Fibroblast of lung (primary cell): ENCODE data around the gene KIF17. TPM values are rescaled to one million over a fixed set of nuclear protein-coding genes. Genes with fewer than 3 reads are reported as not detected.

Experiments used
- DNase-seq, 2 donors: peaks; one replicate each; pipeline versions ENCODE4 v3.0.0 to v3.0.0-alpha.2; 2010; ENCODE audit warnings: low read depth in 2 of 2
- H2AFZ ChIP-seq: 2 replicates; pipeline ENCODE4 v1.5.1; 2012; ENCODE audit warnings: low read length, control low read depth, inconsistent platforms
- H3K27ac ChIP-seq: 2 replicates; pipeline ENCODE4 v1.5.1; 2011; ENCODE audit warnings: low read length, control low read depth; ENCODE audit not compliant: insufficient read depth
- H3K27me3 ChIP-seq: 2 replicates; pipeline ENCODE4 v1.5.1; 2011; ENCODE audit warnings: mild to moderate bottlenecking, low read length; ENCODE audit not compliant: control insufficient read depth, insufficient read depth
- H3K36me3 ChIP-seq: 2 replicates; pipeline ENCODE4 v1.5.1; 2011; ENCODE audit warnings: low read length; ENCODE audit not compliant: control insufficient read depth, insufficient read depth
- H3K4me1 ChIP-seq: 2 replicates; pipeline ENCODE4 v1.5.1; 2011; ENCODE audit warnings: low read length; ENCODE audit not compliant: control insufficient read depth, insufficient read depth; ENCODE audit errors: extremely low read depth
- H3K4me2 ChIP-seq: 2 replicates; pipeline ENCODE4 v1.5.1; 2011; ENCODE audit warnings: low read length, control low read depth; ENCODE audit not compliant: insufficient read depth; ENCODE audit errors: extremely low read depth
- H3K4me3 ChIP-seq, 4 experiments: fragments of 200-600 bp in 1 of 4; sonication (generic) in 1 of 4; replicated peaks in 1 of 4; 2 replicates each; pipeline ENCODE4 v1.5.1; 2011 to 2016; ENCODE audit warnings: low read length in 4 of 4, low read depth in 3 of 4, mild to moderate bottlenecking in 3 of 4, control low read depth in 2 of 4, inconsistent platforms in 1 of 4, mixed read lengths in 1 of 4; ENCODE audit not compliant: insufficient read depth in 1 of 4; ENCODE audit errors: control extremely low read depth in 1 of 4
- H3K79me2 ChIP-seq: 2 replicates; pipeline ENCODE4 v1.5.1; 2012; ENCODE audit warnings: mild to moderate bottlenecking, low read length, inconsistent platforms; ENCODE audit not compliant: control insufficient read depth, insufficient read depth
- H3K9ac ChIP-seq: 2 replicates; pipeline ENCODE4 v1.5.1; 2011; ENCODE audit warnings: mild to moderate bottlenecking, low read length, control low read depth; ENCODE audit not compliant: insufficient read depth
- H3K9me3 ChIP-seq: 2 replicates; pipeline ENCODE4 v1.5.1; 2012; ENCODE audit warnings: low read depth, low read length; ENCODE audit not compliant: control insufficient read depth, insufficient read depth
- H4K20me1 ChIP-seq: 2 replicates; pipeline ENCODE4 v1.5.1; 2011; ENCODE audit warnings: low read length; ENCODE audit not compliant: control insufficient read depth, insufficient read depth; ENCODE audit errors: extremely low read depth
- CTCF ChIP-seq, 2 donors: IDR thresholded peaks in 1 of 2; conservative IDR thresholded peaks in 1 of 2; 1 replicate in 1 of 2; 2 replicates in 1 of 2; pipeline ENCODE4 v1.5.1; 2011 to 2012; ENCODE audit warnings: low read length in 2 of 2, control low read depth in 1 of 2, inconsistent platforms in 1 of 2, low read depth in 1 of 2, mild to moderate bottlenecking in 1 of 2
- EZH2 ChIP-seq: IDR thresholded peaks from 2 replicates; pipeline ENCODE4 v1.5.1; 2012; ENCODE audit warnings: low read length, control low read depth, mild to moderate bottlenecking; ENCODE audit errors: missing control alignments
- polyA plus RNA-seq, 2 donors: library from polyadenylated mRNA; depleted of rRNA in 1 of 2; stranded (reverse) in 1 of 2; unstranded in 1 of 2; fragments of >200 nt; gene quantifications; 2 replicates each; pipeline ENCODE4 v1.2.1, GENCODE V29; 2011 to 2012; ENCODE audit warnings: missing spikeins in 1 of 2
- total RNA-seq: library from RNA; depleted of rRNA; stranded (reverse); fragments of >200 nt; gene quantifications from 2 replicates; pipeline ENCODE4 v1.2.1, GENCODE V29; 2014

KIF17 gene
- total and polyA plus RNA-seq, 2 donors (not counting 1 experiment from before 2014, with no cell fraction given) = 1.8 to 3.0 TPM

GRCh38 chr1:20621012-20621411 lies 96.8 kb downstream of the KIF17 start:
- no peaks in the 10 kb centered on the region for H3K9me3 ChIP-seq
- TF ChIP-seq EZH2 (no peak), CTCF (conservative IDR thresholded peaks at IDR 0.05 in 1 of 2, IDR thresholded peaks at IDR 0.05 in 1 of 2; ENCODE audit: low read depth in 1 of 2, low read length in 2 of 2) (no peak)

GRCh38 chr1:20619999-20620398 lies 97.8 kb downstream of the KIF17 start:
- H3K9ac ChIP-seq = no peak overlapping the region
- TF ChIP-seq CTCF (conservative IDR thresholded peaks at IDR 0.05 in 1 of 2, IDR thresholded peaks at IDR 0.05 in 1 of 2; ENCODE audit: low read depth in 1 of 2, low read length in 2 of 2) = no peak
- TF ChIP-seq EZH2 = no peak
- H3K4me3 ChIP-seq = no peak overlapping the region
- no peak overlapping the region for H3K27ac ChIP-seq
- H3K9me3 ChIP-seq = no peaks in the 10 kb centered on the region
- H2AFZ ChIP-seq = no peak overlapping the region
- no peaks in the 10 kb centered on the region for H3K27me3 ChIP-seq
- H3K4me1 ChIP-seq = no peaks in the 10 kb centered on the region
- no peaks in the 10 kb centered on the region for H3K79me2 ChIP-seq
- H4K20me1 ChIP-seq = no peaks in the 10 kb centered on the region
- no peak overlapping the region for H3K4me2 ChIP-seq
- no peak for DNase-seq
- no peaks in the 10 kb centered on the region for H3K36me3 ChIP-seq

More at GRCh38 chr1:20621012-20621411, 96.8 kb downstream of the KIF17 start:
- H3K79me2 ChIP-seq = no peaks in the 10 kb centered on the region
- no peak overlapping the region for H2AFZ ChIP-seq
- no peak overlapping the region for H3K9ac ChIP-seq
- H3K27ac ChIP-seq = no peak overlapping the region
- H3K27me3 ChIP-seq = no peaks in the 10 kb centered on the region
- no peak for DNase-seq
- no peaks in the 10 kb centered on the region for H3K4me1 ChIP-seq
- no peak overlapping the region for H3K4me2 ChIP-seq
- H3K36me3 ChIP-seq = no peaks in the 10 kb centered on the region
- H3K4me3 ChIP-seq = no peak overlapping the region
- H4K20me1 ChIP-seq = no peaks in the 10 kb centered on the region

GRCh38 chr1:20618550-20618949 lies 99.3 kb downstream of the KIF17 start:
- H3K4me1 ChIP-seq = peaks cover 2% of the 10 kb centered on the region
- H3K27me3 ChIP-seq = no peaks in the 10 kb centered on the region
- no peaks in the 10 kb centered on the region for H4K20me1 ChIP-seq
- H3K27ac ChIP-seq = no peak overlapping the region
- H3K79me2 ChIP-seq = no peaks in the 10 kb centered on the region
- TF ChIP-seq CTCF (conservative IDR thresholded peaks at IDR 0.05 in 1 of 2, IDR thresholded peaks at IDR 0.05 in 1 of 2; ENCODE audit: low read depth in 1 of 2, low read length in 2 of 2) (no peak), EZH2 (no peak)
- H3K9me3 ChIP-seq = no peaks in the 10 kb centered on the region
- H2AFZ ChIP-seq = no peak overlapping the region
- H3K9ac ChIP-seq = no peak overlapping the region
- H3K36me3 ChIP-seq = no peaks in the 10 kb centered on the region
- no peak overlapping the region for H3K4me2 ChIP-seq
- DNase-seq = no peak
- H3K4me3 ChIP-seq = no peak overlapping the region
